Transverse colon (tissue), 3 donors: Measurements from ENCODE around the gene PLEKHH2.

Experiments used
- CTCF ChIP-seq, 5 experiments: fragments of 200-600 bp in 3 of 5; fragments of 450-650 bp in 2 of 5; sonication (generic) in 3 of 5; IDR thresholded peaks; 1 replicate in 2 of 5; 2 replicates in 3 of 5; pipeline ENCODE4 v1.5.1; 2016 to 2017; ENCODE audit warnings: antibody characterized with exemption in 5 of 5, inconsistent platforms in 3 of 5, mild to moderate bottlenecking in 2 of 5, moderate library complexity in 1 of 5
- EP300 ChIP-seq: sonication (generic); formaldehyde crosslinking; IDR thresholded peaks from one replicate; pipeline ENCODE4 v1.6.1; 2017; ENCODE audit warnings: antibody characterized with exemption, low read depth
- POLR2A ChIP-seq: fragments of 450-650 bp; IDR thresholded peaks from one replicate; pipeline ENCODE4 v1.6.1; 2016; ENCODE audit warnings: antibody characterized with exemption, mild to moderate bottlenecking, moderate library complexity

GRCh38 chr2:43803113-43803512 lies 166.1 kb downstream of the PLEKHH2 start:
- TF ChIP-seq CTCF (IDR thresholded peaks at IDR 0.05) (no peak), EP300 (no peak), POLR2A (no peak)
